ENCODE results near the gene DUSP9.
A peak's percentile ranks its signal among the peaks of the same experiment; 100 is the strongest.

Gene DUSP9

GRCh38 chrX:153646620-153647373 is at the start of gene DUSP9:
DUSP9 (plus strand) TSS chrX:153647203; CDS start chrX:153647954, 751 bp downstream.
- no peak within 1 kb of the TSS for H3K4me3 ChIP-seq (ENCODE audit: low read length)
- no peak for DNase-seq (ENCODE audit: low read depth)
- TF ChIP-seq CTCF (conservative IDR thresholded peaks at IDR 0.05; ENCODE audit: low read length) = no peak

GRCh38 chrX:153598541-153599191 is 48.3 kb upstream of the DUSP9 start, which contains the start of gene CCNQ:
CCNQ (minus strand) TSS chrX:153599139; CDS start chrX:153599073, 66 bp downstream.
- TF ChIP-seq CTCF (conservative IDR thresholded peaks at IDR 0.05; ENCODE audit: low read length) = no peak
- peak; percentile 22 for DNase-seq (ENCODE audit: low read depth)
- H3K4me3 ChIP-seq (ENCODE audit: low read length) = peak within 1 kb of the TSS; percentile 71

GRCh38 chrX:153599192-153600031 is 47.6 kb upstream of the DUSP9 start:
- no peak for TF ChIP-seq CTCF (conservative IDR thresholded peaks at IDR 0.05; ENCODE audit: low read length)

GRCh38 chrX:153600032-153600373 is 47.0 kb upstream of the DUSP9 start:
- peak overlapping the region; percentile 71 for H3K4me3 ChIP-seq (ENCODE audit: low read length)
- no peak for TF ChIP-seq CTCF (conservative IDR thresholded peaks at IDR 0.05; ENCODE audit: low read length)
- peak; percentile 4 for DNase-seq (ENCODE audit: low read depth)

More at GRCh38 chrX:153599192-153600031, 47.6 kb upstream of the DUSP9 start:
- H3K4me3 ChIP-seq (ENCODE audit: low read length) = peak overlapping the region; percentile 71
- peak; percentile 80 for DNase-seq (ENCODE audit: low read depth)

- H3K4me3 ChIP-seq (ENCODE audit: low read length) = no peak overlapping the region
- no peak for DNase-seq (ENCODE audit: low read depth)
- TF ChIP-seq CTCF (conservative IDR thresholded peaks at IDR 0.05; ENCODE audit: low read length) = no peak
Observed at GRCh38 chrX:153600921-153601320, 46.1 kb upstream of the DUSP9 start.

- DNase-seq (ENCODE audit: low read depth) = no peak
- no peak for TF ChIP-seq CTCF (conservative IDR thresholded peaks at IDR 0.05; ENCODE audit: low read length)
- H3K4me3 ChIP-seq (ENCODE audit: low read length) = no peak overlapping the region
Observed at GRCh38 chrX:153601511-153602110, 45.4 kb upstream of the DUSP9 start.

Data from AG10803 (cell line).